DOHH2 (cell line): ENCODE data around the gene RENBP.

Source experiments
- H3F3A ChIP-seq: fragments of 200-600 bp; sonication (generic), shearing (Covaris generic); 2 replicates; pipeline ENCODE4 v1.6.0; 2016; ENCODE audit warnings: antibody characterized with exemption, mild to moderate bottlenecking; ENCODE audit not compliant: control insufficient read depth, insufficient read depth
- H3K27ac ChIP-seq: fragments of 200-600 bp; sonication (generic); 2 replicates; pipeline ENCODE4 v1.5.1; 2014; ENCODE audit warnings: low read depth, mild to moderate bottlenecking, low read length, moderate library complexity
- H3K27me3 ChIP-seq: fragments of 200-600 bp; sonication (generic); 2 replicates; pipeline ENCODE4 v1.6.1; 2014; ENCODE audit warnings: mild to moderate bottlenecking, low read length, mixed read lengths; ENCODE audit not compliant: control insufficient read depth
- H3K36me3 ChIP-seq: fragments of 200-600 bp; sonication (generic); 2 replicates; pipeline ENCODE4 v1.6.1; 2014; ENCODE audit warnings: mild to moderate bottlenecking, low read length, moderate library complexity, mixed read lengths; ENCODE audit not compliant: control insufficient read depth
- H3K4me1 ChIP-seq: fragments of 200-600 bp; sonication (generic); 2 replicates; pipeline ENCODE4 v1.6.1; 2014; ENCODE audit warnings: mild to moderate bottlenecking, low read length, mixed read lengths; ENCODE audit not compliant: control insufficient read depth
- H3K4me2 ChIP-seq: fragments of 200-600 bp; sonication (generic); 2 replicates; pipeline ENCODE4 v1.6.0; 2014; ENCODE audit warnings: mild to moderate bottlenecking, low read length, moderate library complexity
- H3K4me3 ChIP-seq: fragments of 200-600 bp; sonication (generic); 2 replicates; pipeline ENCODE4 v1.5.1; 2014; ENCODE audit warnings: mild to moderate bottlenecking, low read length, mixed read lengths
- H3K79me2 ChIP-seq: fragments of 200-600 bp; sonication (generic); 2 replicates; pipeline ENCODE4 v1.6.1; 2014; ENCODE audit warnings: mild to moderate bottlenecking, low read length, mixed read lengths; ENCODE audit not compliant: control insufficient read depth
- H3K9me2 ChIP-seq: fragments of 200-600 bp; sonication (generic); replicated peaks from 2 replicates; pipeline ENCODE4 v1.6.1; 2014; ENCODE audit warnings: mild to moderate bottlenecking, low read length, mixed read lengths; ENCODE audit not compliant: control insufficient read depth
- H3K9me3 ChIP-seq: fragments of 200-600 bp; sonication (generic); 2 replicates; pipeline ENCODE4 v1.6.1; 2014; ENCODE audit warnings: antibody characterized with exemption, low read length, mixed read lengths; ENCODE audit not compliant: control insufficient read depth, insufficient read depth
- H4K20me1 ChIP-seq: fragments of 200-600 bp; sonication (generic); 2 replicates; pipeline ENCODE4 v1.6.0; 2014; ENCODE audit warnings: low read depth, mild to moderate bottlenecking, antibody characterized with exemption, low read length, moderate library complexity; ENCODE audit not compliant: control insufficient read depth, insufficient read depth
- CTCF ChIP-seq: fragments of 200-600 bp; sonication (generic); IDR thresholded peaks from one replicate; pipeline ENCODE4 v1.5.1; 2014; ENCODE audit warnings: antibody characterized with exemption, mild to moderate bottlenecking, low read depth, low read length; ENCODE audit not compliant: poor library complexity, severe bottlenecking
- EZH2phosphoT487 ChIP-seq: fragments of 200-600 bp; sonication (generic); IDR thresholded peaks from 2 replicates; pipeline ENCODE4 v1.6.1; 2017; ENCODE audit warnings: borderline replicate concordance, mild to moderate bottlenecking, antibody characterized with exemption, low read length, moderate library complexity, mixed read lengths

RENBP gene

GRCh38 chrX:153907456-153907855 is 37.0 kb downstream of the RENBP start:
- TF ChIP-seq EZH2phosphoT487 (no peak), CTCF (no peak)
- Histone ChIP-seq H3K79me2 (no peaks in the 10 kb centered on the region), H3K4me1 (peaks cover 17% of the 10 kb centered on the region)

GRCh38 chrX:153906126-153906917 is 38.1 kb downstream of the RENBP start:
- Histone ChIP-seq H3K36me3 (no peaks in the 10 kb centered on the region), H3K4me3 (no peak overlapping the region), H3K4me2 (no peak overlapping the region), H3K79me2 (no peaks in the 10 kb centered on the region), H3K9me3 (no peaks in the 10 kb centered on the region), H3F3A (no peaks in the 10 kb centered on the region; the same call in 1 of the 2 replicates), H3K27ac (no peak overlapping the region), H3K4me1 (peaks cover 28% of the 10 kb centered on the region), H4K20me1 (no peaks in the 10 kb centered on the region), H3K27me3 (no peaks in the 10 kb centered on the region), H3K9me2 (no peaks in the 10 kb centered on the region)
- TF ChIP-seq CTCF = no peak
- no peak for TF ChIP-seq EZH2phosphoT487

More at GRCh38 chrX:153907456-153907855, 37.0 kb downstream of the RENBP start:
- Histone ChIP-seq H4K20me1 (no peaks in the 10 kb centered on the region), H3K36me3 (no peaks in the 10 kb centered on the region), H3K9me3 (no peaks in the 10 kb centered on the region), H3K27me3 (no peaks in the 10 kb centered on the region), H3K4me2 (no peak overlapping the region), H3F3A (no peaks in the 10 kb centered on the region; the same call in 1 of the 2 replicates), H3K27ac (no peak overlapping the region), H3K4me3 (no peak overlapping the region), H3K9me2 (no peaks in the 10 kb centered on the region)

- H3K79me2 ChIP-seq = no peaks in the 10 kb centered on the region
- no peaks in the 10 kb centered on the region; the same call in 1 of the 2 replicates for H3F3A ChIP-seq
- H3K4me3 ChIP-seq = no peak overlapping the region
- H3K9me3 ChIP-seq = no peaks in the 10 kb centered on the region
- H3K4me1 ChIP-seq = peaks cover 35% of the 10 kb centered on the region
- TF ChIP-seq CTCF = no peak
- TF ChIP-seq EZH2phosphoT487 = no peak
- H3K4me2 ChIP-seq = no peak overlapping the region
- no peaks in the 10 kb centered on the region for H3K27me3 ChIP-seq
- no peaks in the 10 kb centered on the region for H3K9me2 ChIP-seq
- no peaks in the 10 kb centered on the region for H4K20me1 ChIP-seq
- H3K27ac ChIP-seq = no peak overlapping the region
- no peaks in the 10 kb centered on the region for H3K36me3 ChIP-seq
These were observed 38.9 kb downstream of the RENBP start for GRCh38 chrX:153905481-153906095.
